Neural crest cell (in vitro differentiated cells): ENCODE results near the gene SH2B2. TPM values are rescaled to one million over a fixed set of nuclear protein-coding genes. Genes with fewer than 3 reads are reported as not detected.

Source experiments
- DNase-seq: peaks from one replicate; pipeline ENCODE4 v3.0.0; 2021; ENCODE audit warnings: low read depth, mixed read lengths, low spot score
- H3K27ac Mint-ChIP-seq: one replicate; pipeline ENCODE4 v1.8.0; 2021; ENCODE audit warnings: mild to moderate bottlenecking, mixed read lengths; ENCODE audit not compliant: unreplicated experiment
- H3K27me3 Mint-ChIP-seq: 2 replicates; pipeline ENCODE4 v1.8.0; 2021; ENCODE audit warnings: low read depth, mild to moderate bottlenecking, mixed read lengths
- H3K36me3 Mint-ChIP-seq: 2 replicates; pipeline ENCODE4 v1.8.0; 2021; ENCODE audit warnings: low read depth, mild to moderate bottlenecking, mixed read lengths
- H3K4me1 Mint-ChIP-seq: 2 replicates; pipeline ENCODE4 v1.8.0; 2021; ENCODE audit warnings: mixed read lengths
- H3K4me3 Mint-ChIP-seq: one replicate; pipeline ENCODE4 v1.8.0; 2021; ENCODE audit warnings: mild to moderate bottlenecking, mixed read lengths
- H3K9me3 Mint-ChIP-seq: 2 replicates; pipeline ENCODE4 v1.8.0; 2021; ENCODE audit warnings: mixed read lengths
- total RNA-seq: library from RNA; stranded (reverse); gene quantifications from 2 replicates; pipeline ENCODE4 v1.2.1, GENCODE V29; 2021
- TF ChIP-seq, protein P1 (sequence below): fragments of 200-600 bp; sonication (generic); conservative IDR thresholded peaks from 2 replicates; pipeline ENCODE4 v1.5.0; 2021; ENCODE audit warnings: antibody characterized with exemption, mild to moderate bottlenecking

Gene SH2B2
- total RNA-seq, 1 donor from 2014 or later = 16.4 TPM

DNA sequence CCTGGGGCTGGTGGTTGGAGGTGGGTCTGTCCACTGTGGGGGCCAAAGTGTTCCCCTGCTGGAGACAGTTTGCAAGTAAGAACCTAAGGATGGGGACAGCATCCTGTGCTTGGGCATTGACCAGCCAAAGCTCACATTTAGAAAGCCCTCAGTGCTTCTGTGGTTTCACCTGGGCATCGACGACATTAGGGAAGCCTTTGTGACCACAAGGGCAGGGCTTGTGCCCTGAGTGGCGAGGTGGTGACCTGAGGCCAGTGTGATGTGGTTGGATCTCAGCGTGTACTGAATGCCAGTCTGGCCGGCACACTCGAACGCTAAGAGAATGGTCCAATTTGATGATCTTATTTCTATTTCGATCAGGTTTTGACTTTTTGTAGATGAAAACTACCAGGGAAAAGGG is 32.1 kb upstream of the SH2B2 start:
- Mint-ChIP-seq H3K4me3 (no peak overlapping the region), H3K27me3 (no peaks in the 10 kb centered on the region), H3K9me3 (no peaks in the 10 kb centered on the region), H3K27ac (no peak overlapping the region), H3K4me1 (peaks cover 59% of the 10 kb centered on the region), H3K36me3 (peaks cover 3% of the 10 kb centered on the region)
- TF ChIP-seq, protein P1, sequence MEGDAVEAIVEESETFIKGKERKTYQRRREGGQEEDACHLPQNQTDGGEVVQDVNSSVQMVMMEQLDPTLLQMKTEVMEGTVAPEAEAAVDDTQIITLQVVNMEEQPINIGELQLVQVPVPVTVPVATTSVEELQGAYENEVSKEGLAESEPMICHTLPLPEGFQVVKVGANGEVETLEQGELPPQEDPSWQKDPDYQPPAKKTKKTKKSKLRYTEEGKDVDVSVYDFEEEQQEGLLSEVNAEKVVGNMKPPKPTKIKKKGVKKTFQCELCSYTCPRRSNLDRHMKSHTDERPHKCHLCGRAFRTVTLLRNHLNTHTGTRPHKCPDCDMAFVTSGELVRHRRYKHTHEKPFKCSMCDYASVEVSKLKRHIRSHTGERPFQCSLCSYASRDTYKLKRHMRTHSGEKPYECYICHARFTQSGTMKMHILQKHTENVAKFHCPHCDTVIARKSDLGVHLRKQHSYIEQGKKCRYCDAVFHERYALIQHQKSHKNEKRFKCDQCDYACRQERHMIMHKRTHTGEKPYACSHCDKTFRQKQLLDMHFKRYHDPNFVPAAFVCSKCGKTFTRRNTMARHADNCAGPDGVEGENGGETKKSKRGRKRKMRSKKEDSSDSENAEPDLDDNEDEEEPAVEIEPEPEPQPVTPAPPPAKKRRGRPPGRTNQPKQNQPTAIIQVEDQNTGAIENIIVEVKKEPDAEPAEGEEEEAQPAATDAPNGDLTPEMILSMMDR = no peak
- no peak for DNase-seq

DNA sequence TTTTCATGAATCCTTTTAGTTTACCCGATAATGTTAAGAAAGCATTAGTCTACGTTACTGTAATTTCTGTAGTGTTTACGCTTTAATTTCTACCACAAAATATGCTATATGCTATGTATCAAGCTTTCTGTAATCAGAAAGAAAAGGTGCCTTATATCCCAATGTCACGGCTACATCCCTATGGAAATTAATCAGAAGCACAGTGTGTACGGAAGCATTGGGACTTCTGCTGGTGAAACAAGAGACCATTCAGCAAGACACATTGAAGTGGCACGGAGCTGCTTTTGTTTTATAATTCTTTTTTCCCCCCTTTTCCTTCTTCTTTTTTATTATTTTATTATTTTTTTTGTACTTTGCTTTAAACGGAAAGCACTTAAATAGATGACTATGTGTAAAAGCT is 31.2 kb upstream of the SH2B2 start:
- Mint-ChIP-seq H3K27ac (no peak overlapping the region), H3K9me3 (no peaks in the 10 kb centered on the region), H3K27me3 (no peaks in the 10 kb centered on the region), H3K4me1 (peaks cover 50% of the 10 kb centered on the region), H3K36me3 (peaks cover 1% of the 10 kb centered on the region), H3K4me3 (no peak overlapping the region)
- DNase-seq = no peak
- TF ChIP-seq, protein P1 = no peak

DNA sequence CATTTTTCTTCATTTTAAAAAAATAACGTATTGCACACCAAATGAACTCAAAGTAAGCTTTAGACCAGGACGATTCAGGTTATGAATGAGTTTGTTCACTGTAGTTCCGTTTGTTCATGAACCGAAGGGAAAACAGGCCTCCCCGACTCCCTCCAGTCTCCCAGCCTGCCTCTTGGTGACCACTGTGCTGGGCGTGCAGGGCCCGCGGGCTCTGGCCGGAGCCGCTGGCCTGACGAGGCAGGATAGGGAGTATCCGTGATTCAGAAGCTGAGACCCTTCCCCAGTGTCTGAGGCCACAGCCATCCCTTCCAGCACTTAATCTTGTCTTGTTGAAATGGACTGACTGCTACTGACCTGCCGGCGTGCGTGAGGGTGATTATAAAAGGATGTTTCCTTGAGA is 30.8 kb upstream of the SH2B2 start:
- peak overlapping the region; percentile 35 for H3K27ac Mint-ChIP-seq
- no peaks in the 10 kb centered on the region for H3K9me3 Mint-ChIP-seq
- peak; percentile 18 for DNase-seq
- H3K4me3 Mint-ChIP-seq = peak overlapping the region; percentile 54
- no peaks in the 10 kb centered on the region for H3K27me3 Mint-ChIP-seq
- H3K36me3 Mint-ChIP-seq = no peaks in the 10 kb centered on the region
- peaks cover 52% of the 10 kb centered on the region for H3K4me1 Mint-ChIP-seq
- TF ChIP-seq, protein P1 = no peak

DNA sequence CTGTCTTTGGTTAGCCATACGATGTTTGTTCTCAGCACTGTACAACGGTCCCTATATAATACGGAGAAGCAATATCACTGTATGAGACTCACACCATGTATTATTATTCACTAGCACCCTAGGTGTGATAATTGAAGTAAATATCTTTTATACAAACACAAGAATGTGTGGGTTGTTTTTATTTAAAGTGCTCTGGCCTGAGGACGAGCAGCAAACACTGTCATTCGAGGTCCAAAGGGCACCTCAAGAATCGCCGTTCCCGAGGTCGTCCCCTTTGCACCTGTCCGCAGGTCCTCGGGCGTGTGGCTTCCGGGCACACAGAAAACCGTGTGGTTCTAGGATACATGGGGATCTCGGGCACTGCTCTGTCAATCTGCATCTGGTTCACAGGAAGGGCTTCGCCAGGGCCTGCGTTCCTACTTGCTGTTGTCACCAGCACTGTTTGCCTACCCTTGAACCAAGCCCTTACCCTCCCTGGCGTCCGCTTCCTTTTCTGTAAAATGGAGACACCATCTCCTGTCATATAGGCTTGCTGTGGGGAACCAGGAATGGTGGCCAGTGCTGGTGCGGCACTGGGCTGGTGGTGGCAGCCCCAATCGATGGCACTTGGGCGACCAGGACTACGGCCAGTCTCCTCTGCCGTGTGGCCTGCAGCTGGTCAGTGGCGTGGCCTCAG is 28.5 kb upstream of the SH2B2 start:
- H3K27me3 Mint-ChIP-seq = no peaks in the 10 kb centered on the region
- TF ChIP-seq, protein P1 = no peak
- no peaks in the 10 kb centered on the region for H3K9me3 Mint-ChIP-seq
- peak overlapping the region; percentile 81 for H3K27ac Mint-ChIP-seq
- no peak for DNase-seq
- H3K36me3 Mint-ChIP-seq = no peaks in the 10 kb centered on the region
- H3K4me1 Mint-ChIP-seq = peaks cover 44% of the 10 kb centered on the region
- H3K4me3 Mint-ChIP-seq = no peak overlapping the region

DNA sequence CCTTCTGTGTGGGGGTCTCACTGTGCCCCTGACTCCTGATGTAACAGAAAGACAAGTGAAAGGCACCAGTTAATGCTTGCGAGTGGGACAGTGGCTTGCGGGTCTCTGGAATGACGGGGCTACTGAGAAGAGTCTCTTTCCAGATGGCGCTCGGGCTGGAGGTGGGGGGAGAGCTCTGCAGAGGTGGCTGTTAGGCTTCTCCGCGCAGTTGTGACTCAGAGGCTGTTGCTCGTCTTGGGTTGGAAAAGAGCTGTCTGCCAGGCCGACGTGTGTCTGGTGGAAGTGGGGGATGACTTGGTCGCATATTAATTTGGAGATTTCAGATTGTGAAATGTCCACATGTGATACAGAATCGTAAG is 27.9 kb upstream of the SH2B2 start:
- Mint-ChIP-seq H3K9me3 (no peaks in the 10 kb centered on the region), H3K4me3 (no peak overlapping the region)
- TF ChIP-seq, protein P1 = no peak

More for the DNA sequence above, 27.9 kb upstream of the SH2B2 start:
- Mint-ChIP-seq H3K36me3 (no peaks in the 10 kb centered on the region), H3K27ac (peak overlapping the region; percentile 81), H3K4me1 (peaks cover 44% of the 10 kb centered on the region), H3K27me3 (no peaks in the 10 kb centered on the region)
- no peak for DNase-seq
